ENCODE measurements around the gene ARMC5.

DNA sequence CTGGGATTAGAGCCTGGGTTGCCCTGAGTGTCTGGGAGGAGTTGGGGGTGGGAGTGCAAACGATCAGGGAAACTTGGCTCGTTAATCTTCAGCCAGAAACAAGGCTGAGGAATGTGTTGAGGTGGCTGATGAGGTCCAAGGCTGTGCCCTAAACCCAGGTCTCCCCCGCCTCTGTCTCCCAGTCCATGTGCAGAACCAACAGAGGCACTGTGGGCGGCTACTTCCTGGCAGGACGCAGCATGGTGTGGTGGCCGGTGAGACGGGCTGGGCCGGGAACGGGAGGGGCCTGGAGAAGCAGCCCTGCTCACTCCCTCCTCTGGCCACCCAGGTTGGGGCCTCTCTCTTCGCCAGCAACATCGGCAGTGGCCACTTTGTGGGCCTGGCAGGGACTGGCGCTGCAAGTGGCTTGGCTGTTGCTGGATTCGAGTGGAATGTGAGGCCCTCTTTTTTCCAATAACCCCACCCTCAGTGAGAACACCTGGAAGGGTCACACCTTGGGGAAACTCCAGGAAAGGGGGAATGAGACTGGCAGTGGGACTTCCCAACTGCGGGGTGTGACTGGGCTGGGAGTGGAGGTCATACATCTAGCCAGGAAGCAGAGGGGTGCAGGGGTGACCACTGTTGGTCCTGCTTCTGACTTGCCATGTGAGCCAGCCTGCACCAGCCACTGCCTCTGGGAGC lies 25.3 kb downstream of the ARMC5 start:
- TF ChIP-seq, protein P1, sequence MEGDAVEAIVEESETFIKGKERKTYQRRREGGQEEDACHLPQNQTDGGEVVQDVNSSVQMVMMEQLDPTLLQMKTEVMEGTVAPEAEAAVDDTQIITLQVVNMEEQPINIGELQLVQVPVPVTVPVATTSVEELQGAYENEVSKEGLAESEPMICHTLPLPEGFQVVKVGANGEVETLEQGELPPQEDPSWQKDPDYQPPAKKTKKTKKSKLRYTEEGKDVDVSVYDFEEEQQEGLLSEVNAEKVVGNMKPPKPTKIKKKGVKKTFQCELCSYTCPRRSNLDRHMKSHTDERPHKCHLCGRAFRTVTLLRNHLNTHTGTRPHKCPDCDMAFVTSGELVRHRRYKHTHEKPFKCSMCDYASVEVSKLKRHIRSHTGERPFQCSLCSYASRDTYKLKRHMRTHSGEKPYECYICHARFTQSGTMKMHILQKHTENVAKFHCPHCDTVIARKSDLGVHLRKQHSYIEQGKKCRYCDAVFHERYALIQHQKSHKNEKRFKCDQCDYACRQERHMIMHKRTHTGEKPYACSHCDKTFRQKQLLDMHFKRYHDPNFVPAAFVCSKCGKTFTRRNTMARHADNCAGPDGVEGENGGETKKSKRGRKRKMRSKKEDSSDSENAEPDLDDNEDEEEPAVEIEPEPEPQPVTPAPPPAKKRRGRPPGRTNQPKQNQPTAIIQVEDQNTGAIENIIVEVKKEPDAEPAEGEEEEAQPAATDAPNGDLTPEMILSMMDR (IDR thresholded peaks at IDR 0.05), result no peak
- no peak for TF ChIP-seq NPAS2 (CRISPR knock-in tag; IDR thresholded peaks at IDR 0.05; ENCODE audit: borderline replicate concordance)
- TF ChIP-seq RFX5 (IDR thresholded peaks at IDR 0.05), result no peak
- TF ChIP-seq MAZ (IDR thresholded peaks at IDR 0.05; ENCODE audit: borderline replicate concordance, low read depth, low read length), result no peak
- TF ChIP-seq, protein P2, sequence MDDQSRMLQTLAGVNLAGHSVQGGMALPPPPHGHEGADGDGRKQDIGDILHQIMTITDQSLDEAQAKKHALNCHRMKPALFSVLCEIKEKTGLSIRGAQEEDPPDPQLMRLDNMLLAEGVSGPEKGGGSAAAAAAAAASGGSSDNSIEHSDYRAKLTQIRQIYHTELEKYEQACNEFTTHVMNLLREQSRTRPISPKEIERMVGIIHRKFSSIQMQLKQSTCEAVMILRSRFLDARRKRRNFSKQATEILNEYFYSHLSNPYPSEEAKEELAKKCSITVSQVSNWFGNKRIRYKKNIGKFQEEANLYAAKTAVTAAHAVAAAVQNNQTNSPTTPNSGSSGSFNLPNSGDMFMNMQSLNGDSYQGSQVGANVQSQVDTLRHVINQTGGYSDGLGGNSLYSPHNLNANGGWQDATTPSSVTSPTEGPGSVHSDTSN (IDR thresholded peaks at IDR 0.05), result no peak

Data from A549 (cell line).